Dermis microvascular lymphatic vessel endothelial cell (primary cell): ENCODE results near the gene RETSAT. TPM values are rescaled to one million over a fixed set of nuclear protein-coding genes. Genes with fewer than 3 reads are reported as not detected.
"Not testable (repeated sequence)": the region's sequence is repeated elsewhere in the genome, so short reads cannot be mapped to it uniquely, and the experiment has no call there.

Experiments
- DNase-seq, 2 donors: peaks; one replicate each; pipeline versions ENCODE4 v3.0.0 to v3.0.0-alpha.2; 2010; ENCODE audit warnings: low read depth in 2 of 2
- total RNA-seq: library from RNA; depleted of rRNA; stranded (reverse); fragments of >200 nt; gene quantifications from 2 replicates; pipeline ENCODE4 v1.2.1, GENCODE V29; 2014

Gene RETSAT
- total RNA-seq, 1 donor from 2014 or later = 51.6 TPM

DNA sequence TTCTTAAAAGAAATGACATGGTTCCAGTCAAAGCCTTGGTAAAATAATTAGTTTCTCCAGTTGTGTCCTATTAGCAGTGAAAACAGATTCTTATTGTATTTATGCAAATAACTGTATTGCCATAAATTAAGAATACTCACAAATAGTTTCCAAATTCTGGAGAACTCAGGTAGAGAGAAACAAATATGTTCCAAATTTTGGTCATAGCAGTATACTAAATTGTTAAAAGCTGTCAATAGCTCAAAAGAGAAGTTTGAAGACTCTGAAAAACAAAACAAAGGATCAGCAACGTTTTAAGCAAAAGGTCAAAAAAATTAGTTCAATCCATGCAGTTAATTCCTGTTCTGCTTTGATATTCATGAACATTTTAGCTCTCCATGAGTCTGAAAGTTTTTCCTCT, 25.7 kb upstream of the RETSAT start:
- DNase-seq = no peak

DNA sequence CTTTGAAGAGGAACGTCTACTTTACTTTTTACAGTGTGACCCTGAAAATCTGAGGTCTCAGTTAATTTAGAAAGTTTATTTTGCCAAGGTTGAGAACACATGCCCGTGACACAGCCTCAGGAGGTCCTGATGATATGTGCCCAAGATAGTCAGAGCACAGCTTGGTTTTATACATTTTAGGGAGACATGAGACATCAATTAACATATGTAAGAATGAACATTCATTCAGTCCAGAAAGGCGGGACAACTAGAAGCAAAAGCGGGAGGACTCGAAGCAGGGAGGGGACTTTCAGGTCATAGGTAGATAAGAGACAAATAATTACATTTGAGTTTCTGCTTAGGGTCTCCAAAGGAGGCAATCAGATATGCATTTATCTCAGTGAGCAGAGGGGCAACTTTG, 23.9 kb upstream of the RETSAT start:
- no peak for DNase-seq

DNA sequence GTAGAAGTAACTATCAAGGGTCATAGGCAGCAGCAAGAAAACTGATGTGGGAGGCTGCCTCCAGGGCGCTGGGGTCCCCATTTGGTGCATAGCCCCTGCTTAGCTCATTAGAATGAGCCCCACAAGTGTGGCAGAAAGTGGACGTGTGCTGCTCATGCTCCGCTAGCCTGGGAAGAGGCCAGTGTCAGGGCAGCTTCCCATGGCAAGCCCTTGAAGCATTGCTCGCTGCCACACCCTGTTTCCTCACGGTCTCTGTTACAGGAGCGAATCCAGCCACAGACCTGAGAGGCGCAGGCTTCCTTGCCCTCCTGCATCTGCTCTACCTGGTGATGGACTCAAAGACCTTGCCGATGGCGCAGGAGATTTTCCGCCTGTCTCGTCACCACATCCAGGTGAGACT, 22.8 kb upstream of the RETSAT start:
- DNase-seq = no peak

DNA sequence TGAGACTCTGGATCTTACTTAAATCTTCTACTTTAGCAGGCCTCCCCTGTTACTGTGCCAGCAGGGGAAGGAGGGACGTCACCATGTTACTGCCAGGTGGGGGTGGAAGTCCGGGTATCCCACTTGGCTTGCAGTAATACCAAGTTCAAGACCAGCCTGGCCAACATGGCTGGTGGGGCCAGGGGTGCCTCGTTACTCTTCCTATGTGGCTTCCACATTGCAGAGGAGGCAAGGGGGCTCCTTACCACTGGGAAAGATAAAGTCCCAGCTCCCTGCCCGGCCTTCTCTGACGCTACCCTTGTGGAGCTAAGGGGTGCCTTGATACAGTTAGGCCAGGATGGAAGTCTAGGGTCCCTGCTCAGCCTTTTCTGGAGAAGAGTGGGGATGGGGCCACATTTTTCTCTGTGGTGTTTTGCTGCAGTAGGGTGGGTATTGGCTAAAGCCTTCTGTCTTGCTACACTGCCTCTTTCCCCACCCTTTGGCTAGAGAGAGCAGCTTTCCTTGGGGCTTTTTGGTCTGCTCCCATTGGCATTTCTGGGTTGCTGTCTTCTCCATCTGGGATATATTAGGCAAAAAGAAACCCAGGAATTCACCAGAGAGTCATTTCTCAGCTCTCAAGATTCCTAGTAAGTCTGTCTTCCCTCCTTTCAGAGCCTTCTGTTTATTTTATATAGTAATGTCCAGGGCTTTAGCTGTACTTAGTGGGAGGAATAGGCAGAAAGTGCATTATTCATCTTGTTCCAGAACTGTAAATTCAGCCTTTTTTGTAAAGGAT, 22.1 kb upstream of the RETSAT start:
- DNase-seq = no peak

DNA sequence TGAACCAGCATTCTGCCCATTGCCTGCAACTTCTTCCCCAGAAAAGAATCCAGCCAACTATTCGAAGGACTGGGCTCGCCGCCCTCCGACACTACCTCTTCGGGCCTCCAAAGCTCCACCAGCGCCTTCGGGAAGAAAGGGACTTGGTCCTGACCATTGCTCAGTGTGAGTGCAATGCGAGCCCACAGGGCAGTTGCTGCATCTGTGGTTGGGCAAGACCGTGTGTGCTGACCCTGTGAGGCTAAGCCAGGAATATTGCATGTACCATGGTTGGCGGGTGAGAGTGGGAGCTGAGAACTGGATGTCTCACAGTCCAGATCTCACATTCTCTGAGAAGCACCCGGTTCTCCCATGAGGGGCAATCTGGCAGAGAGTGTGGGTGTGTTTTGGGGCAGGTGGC, 16.7 kb upstream of the RETSAT start:
- DNase-seq = no peak

DNA sequence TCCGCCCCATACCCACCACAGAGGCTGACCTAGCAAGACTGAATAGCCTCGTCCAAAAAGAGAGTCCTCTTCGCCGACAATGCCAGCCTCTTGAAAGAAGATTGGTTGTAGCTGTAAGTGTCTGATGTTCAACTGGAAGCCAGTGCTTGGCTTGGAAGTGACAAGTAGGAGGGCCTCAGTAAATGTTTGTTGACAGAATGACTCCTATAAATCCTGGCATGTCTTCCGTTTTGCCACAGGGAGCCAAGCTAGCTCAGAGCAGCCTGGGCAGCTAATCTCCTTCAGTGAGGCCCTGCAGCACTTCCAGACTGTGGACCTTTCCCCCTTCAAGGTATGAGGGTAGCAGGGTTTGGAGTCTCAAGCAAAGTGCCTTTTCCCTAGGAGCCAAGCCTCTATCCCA, 15.2 kb upstream of the RETSAT start:
- DNase-seq = no peak

DNA sequence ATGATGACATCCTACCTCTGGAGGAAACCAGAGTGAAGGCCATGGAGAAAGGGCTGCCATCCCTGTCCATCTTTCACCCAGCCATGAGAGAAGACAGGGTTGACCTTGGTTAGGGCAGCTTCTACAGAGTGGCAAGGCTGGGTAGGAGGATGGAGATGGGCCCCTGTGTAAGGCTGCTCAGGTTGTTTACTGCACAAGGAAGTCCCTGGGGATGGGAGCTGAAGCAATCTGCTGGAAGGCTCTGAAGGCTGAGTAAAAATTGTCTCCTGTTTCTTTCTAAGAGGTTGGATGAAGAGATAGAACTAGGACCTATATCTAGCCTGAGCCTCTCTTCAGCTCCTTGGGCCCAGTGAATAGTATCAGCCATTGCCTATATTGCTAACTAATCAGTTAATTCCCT, 14.6 kb upstream of the RETSAT start:
- DNase-seq = no peak

DNA sequence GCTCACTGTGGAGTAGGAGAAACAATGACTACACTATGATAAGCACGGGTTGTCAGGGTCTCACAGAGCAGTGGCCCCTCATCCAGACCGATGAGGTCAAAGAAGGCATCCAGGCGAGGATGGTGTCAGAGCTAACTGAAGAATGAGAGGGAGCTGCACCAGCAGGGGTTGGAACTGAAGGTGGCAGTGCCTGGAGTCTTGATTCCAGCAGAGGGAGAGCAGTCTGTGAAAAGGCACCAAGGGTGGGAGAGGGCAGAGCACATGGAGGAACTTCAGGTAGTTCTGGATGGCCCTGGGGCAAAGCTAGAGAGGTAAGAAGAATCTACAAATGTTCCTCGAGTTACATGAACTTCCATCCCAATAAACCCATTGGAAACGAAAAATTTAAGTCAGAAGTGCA, 12.9 kb upstream of the RETSAT start:
- no peak for DNase-seq

DNA sequence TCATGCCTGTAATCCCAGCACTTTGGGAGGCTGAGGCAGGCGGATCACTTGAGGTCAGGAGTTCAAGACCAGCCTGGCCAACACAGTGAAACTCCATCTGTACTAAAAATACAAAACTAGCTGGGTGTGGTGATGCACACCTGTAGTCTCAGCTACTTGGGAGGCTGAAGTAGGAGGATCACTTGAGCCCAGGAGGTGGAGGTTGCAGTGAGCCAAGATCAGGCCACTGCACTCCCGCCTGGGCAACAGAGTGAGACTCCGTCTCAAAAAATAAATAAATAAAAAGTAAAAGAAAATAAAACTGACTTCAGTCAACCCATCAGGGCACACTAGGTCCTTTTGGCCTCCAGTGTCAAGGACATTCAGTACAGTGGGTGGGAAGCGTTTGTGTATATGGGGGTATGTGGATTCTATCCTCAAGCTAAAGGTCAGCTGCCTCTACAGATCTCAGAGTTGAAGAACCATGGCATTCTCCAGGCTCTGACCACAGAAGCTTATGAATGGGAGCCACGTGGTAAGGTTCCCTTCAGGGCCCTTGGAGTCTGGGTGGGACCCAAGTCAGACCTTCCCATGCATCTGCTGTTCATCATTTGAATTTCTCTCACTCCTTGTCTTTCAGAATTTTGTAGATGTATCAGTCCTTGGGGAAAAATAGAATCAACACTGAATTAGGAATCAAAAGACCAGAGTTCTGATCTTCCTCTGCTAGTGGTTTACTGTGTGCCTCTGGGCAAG, 8.5 kb upstream of the RETSAT start:
- DNase-seq = not testable (repeated sequence)

DNA sequence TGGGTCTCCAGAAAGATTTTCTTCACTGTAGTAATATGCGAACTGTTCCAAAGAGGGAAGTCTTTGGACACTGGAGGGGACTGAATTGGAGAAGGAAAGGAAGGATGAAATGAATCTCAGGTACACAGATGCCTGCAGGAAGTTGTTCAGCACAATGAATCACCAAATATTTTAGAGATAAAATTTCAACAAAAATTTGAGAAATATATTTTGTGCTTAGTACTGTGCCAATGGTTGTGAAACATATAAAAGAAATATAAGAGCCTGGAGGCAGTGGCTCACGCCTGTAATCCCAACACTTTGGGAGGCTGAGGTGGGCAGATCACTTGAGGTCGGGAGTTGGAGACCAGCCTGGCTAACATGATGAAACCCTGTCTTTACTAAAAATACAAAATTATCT, 3.4 kb upstream of the RETSAT start:
- no peak for DNase-seq

DNA sequence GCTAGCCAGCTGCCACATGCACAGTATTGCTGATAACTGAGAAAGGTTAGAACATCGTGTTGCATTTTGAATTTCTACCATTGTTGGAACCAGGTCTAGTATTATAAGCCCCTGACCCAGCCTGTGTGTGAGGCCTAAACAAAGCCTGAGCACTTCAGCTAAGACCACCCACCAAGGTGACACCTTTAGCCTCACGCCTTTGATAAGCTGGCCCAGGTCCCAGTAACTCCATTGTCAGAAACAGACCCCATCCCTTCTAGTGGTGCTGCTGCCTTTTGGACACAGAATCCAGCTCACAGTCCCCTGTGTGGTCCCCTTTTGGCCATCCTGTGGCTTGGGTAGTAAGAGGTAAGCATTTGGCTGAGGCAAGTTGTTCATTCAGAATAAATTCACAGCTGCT, 1.9 kb upstream of the RETSAT start:
- no peak for DNase-seq

DNA sequence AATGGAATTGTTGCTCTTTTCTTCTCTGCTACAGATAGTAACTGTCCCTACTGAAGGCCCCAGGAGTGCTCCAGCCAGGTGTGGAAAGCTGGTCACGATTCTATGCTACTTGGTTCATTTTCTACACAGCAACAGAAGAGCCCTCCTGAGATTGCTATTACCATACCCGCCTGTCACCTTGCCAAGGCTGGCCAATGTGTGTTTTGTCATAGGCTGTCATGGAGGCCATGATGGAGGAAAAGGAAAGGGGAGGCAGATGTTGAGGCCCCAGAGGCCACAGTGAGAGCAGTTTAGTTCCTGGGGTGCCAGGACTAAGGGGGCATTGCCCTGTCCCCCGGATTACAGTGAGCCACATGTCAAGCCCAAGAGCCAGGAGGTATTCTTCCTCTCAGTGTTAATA, 1.2 kb upstream of the RETSAT start:
- DNase-seq = no peak

DNA sequence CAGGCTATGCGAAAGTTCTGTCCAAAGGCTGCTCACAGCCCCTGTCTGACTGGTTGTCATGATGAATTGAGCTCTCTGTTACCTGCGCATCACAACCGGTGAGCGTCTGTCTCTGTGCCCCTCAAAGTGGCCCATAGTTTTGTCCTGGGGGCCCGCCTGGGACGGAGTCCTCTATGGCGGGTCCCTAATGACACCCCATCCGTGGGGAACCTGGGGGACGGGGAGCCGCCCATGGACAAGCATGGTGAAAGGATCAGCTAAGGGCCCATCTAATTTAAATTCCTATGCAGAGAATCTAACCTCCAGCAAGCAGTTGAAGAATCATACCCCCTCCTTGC, 714 bp upstream of the RETSAT start:
- DNase-seq = no peak

DNA sequence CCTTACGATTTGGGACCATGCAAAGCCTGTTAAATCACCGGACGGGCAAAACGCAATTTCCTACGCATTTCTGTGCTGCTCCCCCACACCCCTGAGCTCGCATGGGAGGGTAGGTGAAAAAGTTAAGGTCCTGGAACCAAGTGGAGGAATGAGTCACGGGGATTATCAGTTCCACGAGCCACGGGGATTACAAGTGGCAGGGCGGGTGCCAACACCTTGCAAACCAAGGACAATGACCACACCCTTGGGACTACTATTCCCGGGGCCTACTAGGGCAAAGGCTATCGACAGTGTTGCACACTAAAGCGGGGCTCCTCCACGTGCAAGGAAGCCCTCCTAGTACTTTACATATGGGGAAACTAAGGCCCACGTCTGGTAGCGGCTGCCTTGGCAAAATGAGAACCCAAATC, 447 bp downstream of the RETSAT start:
- DNase-seq = peak in 1 of 2 donors; percentile 28

DNA sequence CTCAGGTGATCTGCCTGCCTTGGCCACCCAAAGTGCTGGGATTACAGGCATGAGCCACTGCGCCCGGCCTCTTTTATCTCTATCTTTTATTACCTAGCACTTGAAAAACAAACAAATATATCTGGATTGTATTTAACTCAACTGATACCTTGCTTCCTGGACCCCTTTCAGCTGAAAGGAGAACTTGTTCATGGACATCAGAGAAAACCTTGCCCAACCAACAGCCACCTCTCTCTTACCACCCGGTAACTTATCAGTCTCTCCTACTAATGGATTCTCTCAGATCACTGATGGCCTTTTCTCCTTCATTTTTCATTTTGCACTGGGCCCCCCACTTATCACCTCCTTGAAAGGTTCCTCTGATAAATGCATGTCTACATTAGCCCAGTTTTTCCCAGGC, 6.7 kb downstream of the RETSAT start:
- no peak for DNase-seq

DNA sequence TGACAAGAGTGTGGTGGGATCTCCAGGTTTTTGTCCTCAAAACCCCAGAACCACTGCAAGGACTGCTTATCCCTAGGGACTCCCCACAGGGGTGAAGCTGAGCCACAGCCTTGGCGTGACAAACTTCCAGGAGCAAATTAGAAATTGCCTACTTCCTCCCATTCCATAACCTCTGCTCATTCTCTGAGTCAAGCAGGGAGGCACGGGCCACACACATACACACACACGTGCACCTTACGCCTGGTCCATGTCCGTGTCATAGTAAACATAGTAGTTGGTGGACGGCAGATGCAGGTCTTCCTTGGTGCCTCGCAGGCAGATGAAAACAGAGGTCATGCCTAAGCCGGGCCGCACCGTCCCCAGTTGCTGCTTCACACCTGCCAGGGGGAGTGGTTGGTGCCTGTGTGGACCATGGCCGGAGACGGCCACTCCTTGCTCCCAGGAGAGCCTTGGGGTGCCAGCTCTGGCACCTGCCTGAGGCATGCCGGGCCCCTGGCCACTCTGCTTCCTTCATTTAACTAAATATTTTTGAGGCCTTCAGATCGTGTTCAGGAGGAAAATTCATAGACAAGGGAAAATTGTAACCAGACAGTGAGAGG, 9.9 kb downstream of the RETSAT start:
- DNase-seq = no peak

DNA sequence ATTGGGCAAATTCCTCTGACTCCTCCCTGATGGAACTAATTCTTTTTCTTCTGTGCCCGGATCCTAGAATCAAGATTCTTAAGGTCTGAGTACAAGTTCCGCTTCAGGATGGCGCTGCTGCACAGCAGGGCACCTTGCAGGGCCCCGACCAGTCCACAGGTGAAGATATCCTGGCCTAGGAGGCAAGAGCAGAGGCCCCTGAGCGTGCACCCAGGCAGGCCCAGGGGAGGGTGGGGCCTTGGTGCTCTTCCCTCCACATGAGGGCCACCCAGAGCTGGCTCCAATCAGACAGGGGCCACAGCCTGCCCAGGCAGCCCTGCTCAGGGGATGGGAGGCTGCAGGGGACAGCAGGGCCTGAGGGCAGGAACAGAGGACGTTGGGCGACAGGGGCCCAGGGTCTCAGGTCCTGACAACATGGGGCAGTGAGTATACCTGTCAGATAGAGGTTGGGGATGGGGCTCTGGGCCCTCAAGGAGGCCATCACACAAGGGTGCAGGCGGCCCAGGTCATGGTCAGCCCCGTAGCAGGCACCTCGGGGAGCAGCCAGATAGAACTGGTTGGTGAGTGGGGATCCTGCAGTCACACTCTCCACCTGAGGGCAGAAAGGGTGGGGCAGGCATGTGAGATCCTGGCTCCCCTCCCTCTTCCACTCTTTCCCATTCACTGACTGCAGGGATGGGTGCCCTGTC, 11.0 kb downstream of the RETSAT start:
- DNase-seq = not testable (repeated sequence)

DNA sequence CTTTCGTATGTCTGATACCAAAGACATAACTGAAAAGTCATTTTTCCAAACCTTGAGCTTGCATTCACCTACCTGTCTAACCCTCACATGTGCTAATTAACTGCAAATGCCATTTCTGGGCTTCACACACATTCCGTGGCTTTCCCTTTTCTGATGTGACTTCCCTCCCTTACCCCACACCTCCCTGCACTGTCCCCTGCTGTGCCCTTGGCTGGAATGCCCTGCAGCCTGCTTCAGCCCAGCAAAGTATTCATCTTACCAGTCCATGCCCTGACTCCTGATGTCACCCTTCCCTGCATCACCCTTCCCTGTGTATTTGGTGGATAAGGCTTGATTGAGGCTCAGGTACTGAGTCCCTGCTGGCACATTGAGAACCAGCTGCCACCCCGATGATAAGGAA, 12.2 kb downstream of the RETSAT start:
- no peak for DNase-seq

DNA sequence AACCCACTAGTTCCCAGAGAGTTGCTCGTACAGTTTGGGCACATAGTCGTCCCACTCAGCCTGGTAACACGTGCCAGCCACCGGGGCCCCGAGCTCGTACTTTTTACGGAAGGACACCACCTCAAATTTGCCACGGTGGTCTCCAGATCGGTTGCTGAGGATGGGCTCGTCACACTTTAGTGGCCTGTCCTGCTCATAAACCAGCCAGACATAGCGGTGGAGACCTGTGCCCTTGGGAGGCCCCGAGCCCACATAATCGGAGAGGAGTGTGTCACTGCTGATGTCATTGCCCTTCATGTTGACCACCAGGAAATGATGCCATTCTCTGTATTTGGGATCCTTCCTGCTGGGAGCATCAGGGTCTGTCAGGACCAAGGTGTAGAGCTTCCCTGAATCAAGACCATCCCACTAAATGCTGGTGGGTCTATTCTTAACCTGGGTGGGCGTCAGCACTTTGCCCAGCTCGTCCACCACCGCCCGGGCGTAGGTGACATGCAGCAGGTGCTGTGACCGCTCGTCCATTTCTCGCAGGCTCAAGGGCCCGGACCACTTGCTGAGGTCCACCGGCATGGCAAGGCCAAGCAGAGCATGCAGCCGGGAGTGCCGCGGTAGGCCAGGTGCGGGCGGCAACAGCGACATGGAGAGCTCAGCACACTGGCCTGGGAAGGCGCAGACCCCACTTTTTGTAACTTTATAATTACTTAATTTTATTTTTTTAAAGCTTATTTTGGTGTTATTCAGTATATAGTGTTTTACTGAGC, 12.9 kb downstream of the RETSAT start:
- no peak for DNase-seq

DNA sequence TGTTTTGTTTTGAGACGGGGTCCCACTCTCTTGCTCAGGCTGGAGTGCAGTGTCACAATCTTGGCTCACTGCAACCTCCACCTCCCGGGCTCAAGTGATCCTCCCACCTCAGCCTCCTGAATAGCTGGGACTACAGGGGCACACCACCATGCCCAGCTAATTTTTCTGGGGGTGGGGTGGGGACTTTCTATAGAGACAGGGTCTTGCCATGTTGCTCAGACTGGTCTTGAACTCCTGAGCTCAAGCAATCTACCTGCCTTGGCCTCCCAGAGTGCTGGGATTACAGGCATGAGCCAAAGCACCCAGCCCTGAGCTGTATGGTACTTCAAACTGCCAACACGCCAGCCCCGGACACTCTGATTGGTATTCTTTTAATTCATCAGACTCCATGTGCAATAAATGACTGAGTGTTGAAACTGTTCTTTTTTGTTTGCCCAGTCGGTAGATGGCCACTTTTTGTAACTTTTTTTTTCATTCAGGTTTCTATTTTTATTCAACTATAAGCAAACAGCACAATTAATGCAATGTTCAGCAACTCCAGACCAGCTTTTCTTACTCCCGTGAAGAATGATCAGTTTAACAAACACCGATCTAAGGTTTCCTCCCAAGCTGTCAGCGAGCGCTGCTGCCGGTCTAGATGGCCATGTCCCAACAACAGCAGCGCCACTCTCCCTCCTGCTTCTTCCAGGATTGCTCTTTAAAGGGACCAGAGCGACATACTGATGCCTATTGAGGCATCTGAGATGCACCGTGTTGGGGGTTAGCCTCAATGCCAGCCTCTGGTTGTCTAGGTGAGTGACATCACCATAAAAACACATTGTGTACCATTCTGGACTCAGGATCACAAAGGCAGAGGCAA, 14.1 kb downstream of the RETSAT start:
- DNase-seq = no peak

DNA sequence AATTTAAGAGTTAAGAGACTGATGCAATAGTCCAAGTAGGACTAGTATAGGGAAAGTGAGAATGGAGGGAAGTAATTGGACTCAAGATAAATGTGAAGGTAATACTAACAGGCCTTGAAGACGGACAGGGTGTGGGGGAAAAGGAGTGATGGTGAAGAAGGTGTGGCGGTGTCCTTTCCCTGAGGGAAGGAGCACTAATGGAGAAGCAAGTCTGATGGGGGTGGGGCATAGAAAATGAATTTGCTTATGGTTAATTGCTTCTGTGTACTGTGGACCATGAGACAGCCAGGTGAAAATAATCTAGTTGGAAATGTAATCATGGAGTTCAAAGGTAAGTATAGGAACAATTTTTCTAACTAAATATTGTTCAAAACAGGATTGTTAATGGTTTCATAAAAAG, 19.4 kb downstream of the RETSAT start:
- no peak for DNase-seq
